WTC11 (cell line): Measurements from ENCODE around the gene NAA80. TPM values are rescaled to one million over a fixed set of nuclear protein-coding genes. Genes with fewer than 3 reads are reported as not detected.

Source experiments
- ATAC-seq: fragments of 200-7000 bp; cut with Tn5 transposase; 2 replicates; pipeline ENCODE4 v1.10.0; 2021; ENCODE audit warnings: mild to moderate bottlenecking, moderate library complexity
- CTCF ChIA-PET: fragments of 300-600 bp; sonication (Branson Sonifier 250); formaldehyde crosslinking; loops from one replicate; lab custom pipeline; 2021; ENCODE audit warnings: antibody characterized with exemption; lab: Charles Lee
- POLR2A ChIA-PET: fragments of 350-600 bp; sonication (Branson Sonifier 250); formaldehyde crosslinking; loops from one replicate; lab custom pipeline; 2021; ENCODE audit warnings: antibody characterized with exemption; lab: Charles Lee
- DNase-seq: peaks from one replicate; pipeline ENCODE4 v3.0.0; 2021; ENCODE audit warnings: low spot score
- H3K27ac Mint-ChIP-seq: 2 replicates; pipeline ENCODE4 v1.8.0; 2021; ENCODE audit warnings: mixed read lengths
- H3K27me3 Mint-ChIP-seq: 2 replicates; pipeline ENCODE4 v1.8.0; 2021; ENCODE audit warnings: low read depth, mild to moderate bottlenecking, moderate library complexity, mixed read lengths
- H3K36me3 Mint-ChIP-seq: 2 replicates; pipeline ENCODE4 v1.8.0; 2021; ENCODE audit warnings: mixed read lengths
- H3K4me1 Mint-ChIP-seq: 2 replicates; pipeline ENCODE4 v1.8.0; 2022; ENCODE audit warnings: mixed read lengths
- H3K4me3 Mint-ChIP-seq: 2 replicates; pipeline ENCODE4 v1.8.0; 2021; ENCODE audit warnings: mild to moderate bottlenecking, moderate library complexity, mixed read lengths
- H3K9me3 Mint-ChIP-seq: 2 replicates; pipeline ENCODE4 v1.8.0; 2021; ENCODE audit warnings: mixed read lengths
- OVOL2 ChIP-seq: fragments of 250-450 bp; sonication (Bioruptor Pico); IDR thresholded peaks from 2 replicates; pipeline ENCODE4 v1.9.0; 2021; ENCODE audit warnings: mild to moderate bottlenecking, borderline replicate concordance
- STAT6 ChIP-seq: sonication (generic); formaldehyde crosslinking; conservative IDR thresholded peaks from 2 replicates; pipeline ENCODE4 v1.8.1; 2023; ENCODE audit warnings: mild to moderate bottlenecking, low read depth, missing genetic modification reagents, moderate library complexity
- TCF7 ChIP-seq: sonication (generic); formaldehyde crosslinking; IDR thresholded peaks from 2 replicates; pipeline ENCODE4 v1.8.0; 2022; ENCODE audit warnings: mild to moderate bottlenecking, low read depth, missing genetic modification reagents, moderate library complexity
- ZBTB21 ChIP-seq: sonication (generic); formaldehyde crosslinking; IDR thresholded peaks from 2 replicates; pipeline ENCODE4 v1.8.1; 2023; ENCODE audit warnings: mild to moderate bottlenecking, missing genetic modification reagents, borderline replicate concordance
- total RNA-seq: library from RNA; stranded (reverse); gene quantifications from 3 replicates; pipeline ENCODE4 v1.2.3, GENCODE V29; 2021

The NAA80 gene
- total RNA-seq, 1 experiment from 2014 or later, result 17.3 TPM

GRCh38 chr3:50246517-50246954 is 52.7 kb downstream of the NAA80 start:
- H3K27ac Mint-ChIP-seq, result peak overlapping the region; percentile 89
- TF ChIP-seq TCF7 (CRISPR knock-in tag) (peak; percentile 39; the same call in 1 of the 2 replicates), OVOL2 (no peak), ZBTB21 (CRISPR knock-in tag) (0 out of 2 replicates have a peak, but pooled peaks have one; percentile 21), STAT6 (no peak)
- H3K9me3 Mint-ChIP-seq, result no peaks in the 10 kb centered on the region
- no peaks in the 10 kb centered on the region for H3K27me3 Mint-ChIP-seq
- H3K4me1 Mint-ChIP-seq, result peaks cover 55% of the 10 kb centered on the region
- no peak for DNase-seq
- CTCF ChIA-PET, result interaction anchor here (0.5 to 6.0 kb wide), 50 partner anchors 9 to 406 kb away, joined by 3 to 154 read pairs (median 5); partner anchors contain the start of genes C3orf18, CYB561D2, GNAI2 and GNAT1
- peak; percentile 33 for ATAC-seq
- peaks cover 7% of the 10 kb centered on the region; the same call in 1 of the 2 replicates for H3K36me3 Mint-ChIP-seq
- peak overlapping the region; percentile 40; the same call in 1 of the 2 replicates for H3K4me3 Mint-ChIP-seq
- POLR2A ChIA-PET, result interaction anchor here (0.7 to 1.7 kb wide), 8 partner anchors 8 to 124 kb away, joined by 3 to 10 read pairs (median 4); no protein-coding TSS in a partner anchor

Other genes starting within 250 kb of the NAA80 start
- gene RBM5, start 210.5 kb downstream of the NAA80 start, total RNA-seq, result 88.0 to 92.3 TPM (median 92.1 TPM) in 3 replicates
- 49.0 to 52.0 TPM (median 52.0 TPM) in 3 replicates for gene SEMA3F, start 144.1 kb downstream of the NAA80 start, total RNA-seq
- 0.13 to 0.39 TPM (median 0.14 TPM) in 3 replicates for gene GNAT1, start 107.8 kb downstream of the NAA80 start, total RNA-seq
- gene SLC38A3, start 94.1 kb downstream of the NAA80 start, total RNA-seq, result 0.90 to 1.6 TPM (median 1.3 TPM) in 3 replicates
- gene GNAI2, start 63.2 kb downstream of the NAA80 start, total RNA-seq, result 181 to 185 TPM (median 185 TPM) in 3 replicates
- 7.3 to 9.0 TPM (median 8.7 TPM) in 3 replicates for gene SEMA3B, start 30.3 kb downstream of the NAA80 start, total RNA-seq
- gene LSMEM2, start 20.3 kb downstream of the NAA80 start, total RNA-seq, result 0.41 to 0.60 TPM (median 0.57 TPM) in 3 replicates
- gene IFRD2, start 7.0 kb downstream of the NAA80 start, total RNA-seq, result 63.2 to 92.0 TPM (median 75.6 TPM) in 3 replicates
- gene HYAL3, start within 50 bp of the NAA80 start, total RNA-seq, result 2.9 to 3.8 TPM (median 3.2 TPM) in 3 replicates
- 3.4 to 3.8 TPM (median 3.5 TPM) in 3 replicates for gene HYAL1, start 4.2 kb upstream of the NAA80 start, total RNA-seq
- gene HYAL2, start 23.3 kb upstream of the NAA80 start, total RNA-seq, result 58.0 to 65.6 TPM (median 62.9 TPM) in 3 replicates
- 34.7 to 41.1 TPM (median 38.0 TPM) in 3 replicates for gene TUSC2, start 28.8 kb upstream of the NAA80 start, total RNA-seq
- 13.2 to 14.5 TPM (median 14.5 TPM) in 3 replicates for gene RASSF1, start 41.4 kb upstream of the NAA80 start, total RNA-seq
- 0.46 to 0.80 TPM (median 0.74 TPM) in 3 replicates for gene ZMYND10, start 46.3 kb upstream of the NAA80 start, total RNA-seq
- 20.6 to 26.6 TPM (median 23.9 TPM) in 3 replicates for gene NPRL2, start 51.4 kb upstream of the NAA80 start, total RNA-seq
- gene CYB561D2, start 51.5 kb upstream of the NAA80 start, total RNA-seq, result 9.8 to 12.0 TPM (median 11.3 TPM) in 3 replicates
- gene TMEM115, start 60.1 kb upstream of the NAA80 start, total RNA-seq, result 26.7 to 30.0 TPM (median 28.4 TPM) in 3 replicates
- gene CACNA2D2, start 204.2 kb upstream of the NAA80 start, total RNA-seq, result 22.0 to 23.4 TPM (median 22.3 TPM) in 3 replicates